ENCODE results near the gene RNF213.

Gene RNF213

DNA sequence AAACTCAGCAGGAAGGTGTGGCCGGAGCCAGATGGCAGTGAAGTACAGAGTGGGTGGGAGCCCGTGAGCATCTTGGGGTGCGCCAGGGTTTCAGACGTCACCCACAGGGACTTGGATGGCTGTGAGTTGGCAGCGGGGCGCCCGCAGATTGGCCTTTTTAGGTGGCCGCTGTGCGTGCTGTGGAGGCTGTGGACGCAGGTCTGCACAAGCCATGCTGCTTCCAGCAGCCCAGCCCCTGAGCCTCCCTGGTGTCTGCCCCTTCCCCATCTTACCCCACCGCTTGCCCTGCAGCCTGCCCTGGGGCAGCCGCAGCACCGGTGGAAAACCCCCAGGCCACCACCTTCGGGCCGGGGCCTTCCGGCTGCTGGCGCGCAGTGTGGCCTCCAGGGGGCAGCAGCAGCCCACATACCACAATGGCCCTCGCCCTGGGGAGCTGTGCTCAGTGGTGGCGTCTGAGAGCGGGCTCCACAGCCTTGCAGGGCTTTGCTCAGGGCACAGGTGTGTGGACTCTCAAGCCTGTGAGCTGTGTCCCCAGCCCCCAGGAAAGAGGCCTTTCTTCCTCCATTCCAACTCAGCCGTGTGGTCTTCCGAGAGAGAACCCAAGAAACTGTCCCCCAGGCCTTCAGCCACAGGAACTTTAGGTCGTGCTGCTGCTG, 166.1 kb downstream of the RNF213 start:
- Histone ChIP-seq H3K27me3 (no peaks in the 10 kb centered on the region), H3K36me3 (no peaks in the 10 kb centered on the region), H3K9me3 (no peaks in the 10 kb centered on the region), H3K4me1 (ENCODE audit: control insufficient read depth in 1 of 2, insufficient read depth in 1 of 2, low read depth in 1 of 2, low read length in 1 of 2) (peaks cover 0 to 5% of the 10 kb centered on the region in 2 experiments), H3K4me3 (ENCODE audit: low read depth in 1 of 2, low read length in 1 of 2) (no peak overlapping the region), H3K27ac (no peak overlapping the region)
- TF ChIP-seq, protein P1, sequence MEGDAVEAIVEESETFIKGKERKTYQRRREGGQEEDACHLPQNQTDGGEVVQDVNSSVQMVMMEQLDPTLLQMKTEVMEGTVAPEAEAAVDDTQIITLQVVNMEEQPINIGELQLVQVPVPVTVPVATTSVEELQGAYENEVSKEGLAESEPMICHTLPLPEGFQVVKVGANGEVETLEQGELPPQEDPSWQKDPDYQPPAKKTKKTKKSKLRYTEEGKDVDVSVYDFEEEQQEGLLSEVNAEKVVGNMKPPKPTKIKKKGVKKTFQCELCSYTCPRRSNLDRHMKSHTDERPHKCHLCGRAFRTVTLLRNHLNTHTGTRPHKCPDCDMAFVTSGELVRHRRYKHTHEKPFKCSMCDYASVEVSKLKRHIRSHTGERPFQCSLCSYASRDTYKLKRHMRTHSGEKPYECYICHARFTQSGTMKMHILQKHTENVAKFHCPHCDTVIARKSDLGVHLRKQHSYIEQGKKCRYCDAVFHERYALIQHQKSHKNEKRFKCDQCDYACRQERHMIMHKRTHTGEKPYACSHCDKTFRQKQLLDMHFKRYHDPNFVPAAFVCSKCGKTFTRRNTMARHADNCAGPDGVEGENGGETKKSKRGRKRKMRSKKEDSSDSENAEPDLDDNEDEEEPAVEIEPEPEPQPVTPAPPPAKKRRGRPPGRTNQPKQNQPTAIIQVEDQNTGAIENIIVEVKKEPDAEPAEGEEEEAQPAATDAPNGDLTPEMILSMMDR (IDR thresholded peaks at IDR 0.05), result peak; percentile 93

DNA sequence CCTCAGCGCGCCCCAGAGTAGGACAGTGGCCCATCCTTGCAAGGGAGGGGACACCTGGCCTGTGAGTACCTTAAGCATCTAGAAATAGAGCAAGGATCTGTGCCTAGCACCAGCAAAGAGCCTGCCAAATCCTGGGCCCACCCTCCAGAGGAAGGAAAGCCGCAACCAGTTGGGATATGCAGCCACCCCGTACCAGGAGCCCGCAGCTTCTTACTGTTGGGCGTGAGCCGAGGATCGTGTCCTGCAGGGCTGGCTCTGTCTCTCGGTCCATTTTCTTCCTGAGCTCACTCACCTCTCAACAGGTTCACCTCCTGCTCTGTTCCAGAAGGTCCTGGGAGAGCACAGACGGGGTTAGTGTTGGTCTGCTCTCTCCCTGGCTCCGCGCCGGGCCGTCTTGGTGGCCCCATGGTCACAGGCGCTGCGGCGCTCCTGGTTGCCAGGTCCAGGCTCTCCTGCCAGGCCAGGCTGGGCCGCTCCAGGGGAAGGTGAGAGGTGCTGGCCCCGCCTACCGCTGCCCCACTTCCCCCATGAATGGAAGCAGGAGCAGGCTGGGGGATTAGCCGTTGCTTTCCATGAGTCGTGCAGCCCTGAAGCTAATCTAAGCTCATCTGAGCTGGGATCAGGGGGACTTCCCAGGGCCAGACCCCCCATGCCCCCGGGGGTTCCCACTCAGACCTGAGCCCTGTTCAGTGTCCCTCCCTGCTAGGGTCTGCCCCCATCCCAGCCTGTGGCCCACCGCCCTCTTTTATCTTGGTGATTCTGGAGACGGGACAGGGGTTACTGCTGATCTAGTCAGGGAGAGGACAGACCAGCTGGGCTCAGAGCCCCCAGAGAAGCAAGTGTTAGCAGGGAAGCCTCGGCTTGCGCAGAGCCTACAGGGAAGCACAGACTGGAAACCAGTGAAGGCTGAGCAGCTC, 167.0 kb downstream of the RNF213 start:
- no peaks in the 10 kb centered on the region for H3K9me3 ChIP-seq
- H3K4me3 ChIP-seq (ENCODE audit: low read depth in 1 of 2, low read length in 1 of 2), result no peak overlapping the region
- peaks cover 0 to 5% of the 10 kb centered on the region in 2 experiments for H3K4me1 ChIP-seq (ENCODE audit: control insufficient read depth in 1 of 2, insufficient read depth in 1 of 2, low read depth in 1 of 2, low read length in 1 of 2)
- no peaks in the 10 kb centered on the region for H3K27me3 ChIP-seq
- H3K36me3 ChIP-seq, result no peaks in the 10 kb centered on the region
- TF ChIP-seq, protein P1 (IDR thresholded peaks at IDR 0.05), result no peak
- no peak overlapping the region for H3K27ac ChIP-seq

DNA sequence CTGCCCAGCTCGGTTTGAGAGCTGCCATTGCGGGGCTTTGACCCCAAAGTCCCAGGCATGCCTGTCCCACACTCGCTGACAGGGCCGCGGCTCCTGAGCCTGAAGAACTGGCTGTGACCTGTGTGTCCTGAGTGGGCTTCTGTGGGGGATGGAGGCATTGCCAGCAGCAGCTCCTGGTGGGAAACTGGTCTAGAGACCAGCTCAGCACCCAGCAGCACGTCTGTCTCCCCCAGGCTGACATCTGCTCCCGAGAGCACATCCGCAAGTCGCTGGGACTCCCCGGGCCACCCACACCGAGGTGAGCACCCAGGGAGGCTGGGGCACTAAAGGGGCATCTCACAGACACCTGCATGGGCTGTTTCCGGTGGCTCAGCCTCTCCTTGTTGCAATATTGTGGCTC, 167.7 kb downstream of the RNF213 start:
- no peak overlapping the region for H3K4me3 ChIP-seq (ENCODE audit: low read depth in 1 of 2, low read length in 1 of 2)
- H3K27me3 ChIP-seq, result no peaks in the 10 kb centered on the region
- H3K27ac ChIP-seq, result no peak overlapping the region
- no peaks in the 10 kb centered on the region for H3K36me3 ChIP-seq
- H3K4me1 ChIP-seq (ENCODE audit: control insufficient read depth in 1 of 2, insufficient read depth in 1 of 2, low read depth in 1 of 2, low read length in 1 of 2), result peaks cover 0 to 5% of the 10 kb centered on the region in 2 experiments
- TF ChIP-seq, protein P1 (IDR thresholded peaks at IDR 0.05), result no peak
- H3K9me3 ChIP-seq, result no peaks in the 10 kb centered on the region

DNA sequence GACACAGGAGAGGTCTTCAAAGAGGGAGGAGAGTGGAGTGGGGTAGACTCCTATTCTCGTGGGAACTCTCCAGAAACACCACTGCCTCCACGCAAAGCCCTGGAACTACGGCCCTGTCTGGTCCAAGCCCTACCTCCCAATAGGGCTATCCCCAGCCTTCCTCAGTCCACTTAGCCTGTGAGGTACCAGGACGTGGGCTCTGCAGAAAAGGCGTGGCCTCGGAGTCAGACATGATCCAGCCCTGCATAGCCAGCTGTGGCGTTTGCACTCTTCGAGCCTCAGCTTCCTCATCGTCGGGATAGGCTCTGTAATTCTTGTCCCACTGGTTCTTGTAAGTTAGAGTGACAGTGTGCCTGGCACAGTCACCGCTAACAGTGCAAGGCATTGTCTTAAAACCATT, 168.1 kb downstream of the RNF213 start:
- TF ChIP-seq, protein P1 (IDR thresholded peaks at IDR 0.05), result no peak
- no peak overlapping the region for H3K4me3 ChIP-seq (ENCODE audit: low read depth in 1 of 2, low read length in 1 of 2)
- H3K9me3 ChIP-seq, result no peaks in the 10 kb centered on the region
- H3K27me3 ChIP-seq, result no peaks in the 10 kb centered on the region
- H3K36me3 ChIP-seq, result no peaks in the 10 kb centered on the region
- no peak overlapping the region for H3K27ac ChIP-seq
- H3K4me1 ChIP-seq (ENCODE audit: control insufficient read depth in 1 of 2, insufficient read depth in 1 of 2, low read depth in 1 of 2, low read length in 1 of 2), result peaks cover 0 to 5% of the 10 kb centered on the region in 2 experiments

DNA sequence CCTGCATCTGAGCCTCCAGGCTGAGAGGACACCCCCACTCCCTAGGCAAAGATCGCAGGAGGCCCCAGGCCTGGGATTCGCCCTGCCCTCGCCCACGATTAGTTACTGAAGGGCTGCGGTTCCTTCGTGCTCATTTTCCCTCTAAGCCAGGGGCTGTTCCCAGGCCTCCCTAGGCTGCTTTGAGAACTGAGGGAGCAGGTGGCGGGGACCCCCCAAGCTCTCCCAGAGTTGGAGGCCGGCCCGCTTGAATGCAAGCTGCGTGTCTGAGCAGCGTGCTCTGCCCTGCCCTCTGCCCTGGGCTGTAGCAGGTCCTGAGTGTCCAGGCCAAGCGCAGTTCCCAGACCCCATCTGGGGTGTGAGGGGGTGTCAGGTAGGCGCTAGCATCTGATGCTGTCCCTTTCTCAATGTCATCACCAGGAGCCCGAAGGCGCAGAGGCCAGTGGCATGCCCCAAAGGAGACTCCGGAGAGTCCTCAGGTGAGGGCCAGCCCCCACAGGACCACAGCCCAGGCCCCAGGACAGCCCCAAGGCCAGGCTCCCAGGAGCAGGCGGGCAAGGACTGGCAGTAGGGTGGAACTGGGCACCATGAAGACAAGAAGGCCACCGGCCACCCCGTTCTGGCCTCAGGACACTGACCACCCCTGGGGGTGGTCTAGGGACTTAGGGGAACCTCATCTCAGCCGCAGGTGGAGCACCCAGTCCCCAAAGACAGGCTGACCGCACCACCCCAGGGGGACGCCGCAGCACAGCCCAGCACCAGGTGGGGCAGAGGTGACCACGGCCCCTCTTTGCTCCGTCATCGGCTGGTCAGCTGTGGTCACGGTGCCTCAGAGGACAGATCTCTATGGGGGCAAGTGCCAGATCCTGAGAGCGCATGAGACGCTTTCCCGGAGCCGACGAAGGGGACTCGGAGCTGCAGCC, 169.0 kb downstream of the RNF213 start:
- Histone ChIP-seq H3K4me3 (ENCODE audit: low read depth in 1 of 2, low read length in 1 of 2) (no peak overlapping the region), H3K9me3 (no peaks in the 10 kb centered on the region), H3K27ac (no peak overlapping the region), H3K36me3 (no peaks in the 10 kb centered on the region), H3K27me3 (no peaks in the 10 kb centered on the region), H3K4me1 (ENCODE audit: control insufficient read depth in 1 of 2, insufficient read depth in 1 of 2, low read depth in 1 of 2, low read length in 1 of 2) (peaks cover 0 to 5% of the 10 kb centered on the region in 2 experiments)
- TF ChIP-seq, protein P1 (IDR thresholded peaks at IDR 0.05), result no peak
